NCI-H2107 treated with DMSO at 0.1 percent for 48 hours (cell line): ENCODE results near the gene ST3GAL3.

Source experiments
- DNase-seq: peaks from one replicate; lab custom pipeline; 2025; ENCODE audit not compliant: unreplicated experiment; lab: John Stamatoyannopoulos, UW

ST3GAL3 gene

DNA sequence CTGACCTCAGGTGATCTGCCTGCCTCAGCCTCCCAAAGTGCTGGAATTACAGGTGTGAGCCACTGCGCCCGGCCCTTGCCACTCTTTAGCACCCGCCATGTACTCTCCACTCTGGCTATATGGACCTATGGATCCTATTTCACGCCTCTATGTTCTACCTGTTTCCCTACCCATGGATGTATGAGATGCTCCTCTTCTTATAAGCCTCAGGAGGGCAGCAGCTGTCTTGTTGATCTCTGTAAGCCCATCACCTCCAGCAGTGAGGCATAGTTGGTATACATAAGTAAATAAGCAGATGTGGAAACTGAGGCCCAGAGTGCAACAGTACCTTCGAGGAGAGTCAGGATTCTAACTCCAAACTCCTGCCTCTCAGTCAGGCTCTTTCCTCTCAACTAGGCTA, 201.5 kb downstream of the ST3GAL3 start:
- peak; percentile 15 for DNase-seq

DNA sequence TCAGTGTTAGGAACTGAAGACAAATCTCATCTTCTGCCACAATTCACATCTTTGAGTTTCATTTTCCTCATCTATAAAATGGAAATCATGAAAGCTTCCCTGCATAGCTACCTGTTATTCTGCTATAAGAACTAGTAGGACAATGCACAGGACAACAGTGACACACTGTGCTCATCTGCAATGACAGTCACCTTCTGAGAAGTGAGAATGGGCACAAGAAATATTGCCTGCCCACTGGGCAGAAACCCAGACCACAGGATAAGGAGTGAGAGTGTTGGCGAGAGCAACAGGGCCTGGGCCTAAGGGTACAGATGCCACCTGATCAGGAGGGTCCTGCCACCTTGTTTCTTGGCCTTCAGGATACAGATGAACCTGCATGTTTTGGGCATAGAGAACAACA, 203.0 kb downstream of the ST3GAL3 start:
- no peak for DNase-seq

DNA sequence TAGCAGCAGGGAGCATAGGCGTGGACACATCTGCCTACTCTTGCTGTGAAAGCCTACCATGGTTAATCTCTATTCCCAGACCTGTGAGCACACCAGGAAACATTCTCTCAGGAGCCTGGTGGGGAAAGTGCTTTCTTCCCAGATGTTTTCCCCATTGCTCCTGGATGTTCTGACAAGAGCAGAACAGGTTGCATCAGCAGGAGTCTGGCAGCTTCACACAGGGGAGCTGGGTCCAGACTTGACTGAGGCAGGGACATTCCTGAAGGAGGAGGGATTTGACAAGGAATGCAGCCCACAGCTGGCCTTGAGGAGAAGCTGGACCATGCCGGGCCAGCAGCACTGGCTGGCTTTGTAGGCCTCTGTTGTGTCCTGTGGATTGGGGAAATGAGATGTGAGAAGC, 205.3 kb downstream of the ST3GAL3 start:
- no peak for DNase-seq

DNA sequence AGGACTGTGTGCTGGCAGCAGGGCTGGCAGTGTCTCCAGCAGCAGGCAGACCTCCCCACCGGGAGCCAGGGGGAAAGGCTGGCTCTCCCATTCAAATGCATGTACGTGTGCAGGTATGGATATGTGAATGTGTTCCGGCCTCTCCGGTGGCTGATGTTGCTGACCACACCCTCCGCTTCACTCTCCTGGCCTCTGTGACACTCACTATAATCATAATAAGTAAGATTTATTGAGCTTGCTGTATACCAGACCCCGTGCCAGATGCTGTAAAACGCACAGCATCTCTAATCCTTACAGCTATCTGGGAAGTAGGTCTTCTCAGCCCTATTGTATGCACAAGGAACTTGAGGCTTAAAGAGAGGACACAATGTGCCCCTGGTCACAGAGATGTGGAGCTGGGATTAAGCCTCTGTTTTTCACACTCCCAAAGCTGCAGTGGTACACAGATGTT, 205.7 kb downstream of the ST3GAL3 start:
- no peak for DNase-seq

DNA sequence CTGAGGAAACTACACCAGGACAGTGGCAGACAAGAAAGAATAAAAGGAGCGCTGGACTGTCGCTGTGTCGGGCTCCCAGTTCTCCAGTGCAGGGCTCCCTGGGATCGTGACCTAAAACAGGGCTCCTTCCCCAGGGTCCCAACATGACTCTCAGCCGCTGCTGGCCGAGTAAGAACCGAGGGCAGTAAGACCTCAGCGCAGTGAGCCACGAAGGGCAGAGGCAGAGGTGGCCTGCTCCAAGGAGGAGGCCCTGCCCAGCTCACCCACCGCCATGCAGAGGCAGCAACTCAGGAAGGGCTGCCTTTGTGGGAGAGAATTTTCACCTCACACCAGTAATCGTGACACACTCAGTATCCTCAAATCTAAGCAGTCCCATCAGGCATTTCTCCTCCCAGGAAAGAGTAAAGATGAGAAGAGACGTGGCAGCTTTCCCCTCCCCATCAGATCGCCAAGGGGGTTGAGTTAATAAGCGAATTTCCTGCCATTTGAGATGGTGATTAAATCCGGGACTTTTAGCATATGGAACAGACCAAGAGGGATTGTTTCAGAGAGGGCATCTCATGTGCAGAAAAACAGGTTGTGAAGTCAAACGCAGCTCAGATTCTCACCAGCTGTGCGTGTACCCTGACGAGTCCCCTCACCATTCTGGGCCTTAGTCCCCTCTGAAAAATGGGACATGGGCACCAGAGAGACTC, 206.5 kb downstream of the ST3GAL3 start:
- DNase-seq, result no peak

DNA sequence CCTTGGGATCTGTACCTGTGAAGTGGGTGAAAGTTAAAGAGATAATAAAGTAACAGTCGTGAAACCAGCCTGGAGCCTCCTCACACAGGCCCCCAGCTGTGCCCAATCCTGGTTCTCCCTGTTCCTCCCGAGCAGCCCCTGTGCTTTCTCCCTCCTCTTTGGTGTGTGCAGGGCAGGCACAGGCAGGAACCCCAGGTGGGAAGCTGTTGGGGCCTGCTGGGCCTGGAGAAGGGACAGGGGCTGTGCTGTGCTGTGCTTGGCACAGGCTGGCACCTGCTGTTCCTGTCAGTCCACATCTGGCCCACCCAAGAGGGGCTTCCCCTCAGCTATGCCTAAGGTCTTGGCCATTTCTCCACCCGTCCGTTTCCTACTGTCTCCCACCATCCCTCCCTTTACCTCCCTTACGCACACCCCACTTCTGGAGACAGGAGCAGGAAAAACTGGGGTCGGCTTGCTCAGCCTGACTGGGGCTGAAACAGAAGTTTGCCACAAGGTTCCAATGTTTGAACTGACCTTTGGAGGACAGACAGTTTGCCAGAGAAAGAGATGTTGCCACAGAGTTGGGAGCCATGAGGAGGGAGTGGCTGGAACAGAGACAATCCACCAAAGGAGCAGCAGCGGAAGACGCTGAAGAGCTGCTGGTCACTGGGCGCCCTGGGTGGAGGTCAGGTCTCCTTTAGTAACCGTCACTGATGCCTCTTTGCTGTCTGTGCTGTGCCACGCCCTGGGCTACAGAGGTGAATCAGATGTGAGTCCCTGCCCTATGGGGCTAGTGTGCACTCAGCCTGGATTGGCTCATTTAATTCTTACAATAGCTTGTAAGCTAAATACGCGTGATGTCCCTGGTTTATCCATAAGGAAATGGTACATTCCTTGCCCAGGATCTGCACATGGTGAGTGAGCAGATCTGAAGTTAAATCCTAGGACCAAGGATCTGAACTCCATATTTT, 207.5 kb downstream of the ST3GAL3 start:
- DNase-seq, result no peak

DNA sequence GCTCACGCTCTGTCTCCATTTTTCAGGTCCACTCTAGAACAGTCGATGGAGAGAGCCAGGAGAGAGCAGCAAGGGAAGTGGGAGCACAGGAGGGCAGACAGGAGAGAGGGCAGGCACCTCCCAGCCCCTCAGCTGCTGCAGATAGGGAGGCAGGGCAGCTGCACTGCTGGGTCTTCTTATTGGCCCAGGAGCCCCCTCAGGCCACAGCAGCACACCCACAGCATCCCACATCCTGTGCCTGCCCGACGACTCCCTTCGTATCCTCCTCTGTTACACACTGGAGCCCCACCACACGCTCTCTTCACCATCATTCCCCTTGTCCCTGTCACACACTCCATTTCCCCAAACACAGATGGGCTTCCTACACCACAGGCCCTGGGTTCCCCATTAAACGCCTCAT, 212.6 kb downstream of the ST3GAL3 start:
- no peak for DNase-seq

DNA sequence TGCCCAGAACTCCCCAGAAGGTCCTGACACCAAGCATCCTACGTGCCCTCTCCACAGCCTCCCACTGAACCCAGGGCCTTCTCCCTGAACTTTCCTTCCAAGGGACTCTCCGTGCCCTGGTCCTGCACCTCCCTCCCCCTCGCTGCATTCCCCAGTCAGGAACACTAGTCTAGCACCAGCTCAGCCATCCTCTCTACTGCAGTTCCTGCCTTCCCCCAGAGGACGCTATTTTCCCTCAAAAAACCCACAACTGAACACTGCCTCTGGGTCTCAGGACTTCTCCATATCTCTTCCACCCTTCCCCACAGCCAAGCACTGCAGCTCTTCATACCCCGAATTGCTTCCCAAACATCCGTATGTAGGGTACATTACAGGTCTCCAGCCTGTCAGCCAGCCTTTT, 213.7 kb downstream of the ST3GAL3 start:
- DNase-seq, result no peak

DNA sequence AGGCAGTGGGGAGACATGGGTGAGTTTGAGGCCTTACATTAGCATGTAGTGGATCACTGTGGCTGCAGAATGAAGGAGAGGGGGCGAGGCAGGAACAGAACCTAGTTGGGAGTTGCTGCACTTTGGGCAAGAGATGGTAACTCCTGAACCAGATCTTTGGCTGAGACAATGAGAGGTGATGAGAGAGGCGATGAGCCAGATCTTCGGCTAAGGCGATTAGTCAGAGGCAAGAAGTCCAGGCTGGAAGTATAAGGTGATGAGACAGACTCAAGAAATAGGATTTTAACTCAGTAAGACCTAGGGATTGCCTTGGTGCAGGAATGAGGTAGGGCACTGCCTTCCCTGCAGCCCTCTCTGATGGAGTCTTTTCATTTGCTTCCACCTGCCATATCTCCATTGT, 217.2 kb downstream of the ST3GAL3 start:
- no peak for DNase-seq

DNA sequence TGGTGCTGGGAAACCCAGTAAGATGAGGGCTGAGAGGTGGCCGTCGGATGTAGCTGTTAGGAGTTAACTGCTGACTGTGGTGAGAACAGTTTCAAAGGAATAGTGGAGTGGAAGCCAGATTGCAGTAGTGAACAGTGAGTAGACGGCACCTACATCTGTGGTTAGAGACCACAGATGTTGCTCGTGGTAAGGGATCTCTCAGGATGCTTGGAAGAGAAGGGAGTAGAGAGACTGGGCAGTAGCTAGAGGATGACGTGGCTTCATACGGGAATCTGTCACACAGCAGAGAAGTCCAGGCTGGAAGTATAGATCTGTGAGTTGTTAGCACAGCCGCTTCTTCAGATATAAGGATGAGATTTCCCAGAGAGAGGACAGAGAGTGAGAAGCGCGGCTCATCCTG, 218.5 kb downstream of the ST3GAL3 start:
- DNase-seq, result no peak

DNA sequence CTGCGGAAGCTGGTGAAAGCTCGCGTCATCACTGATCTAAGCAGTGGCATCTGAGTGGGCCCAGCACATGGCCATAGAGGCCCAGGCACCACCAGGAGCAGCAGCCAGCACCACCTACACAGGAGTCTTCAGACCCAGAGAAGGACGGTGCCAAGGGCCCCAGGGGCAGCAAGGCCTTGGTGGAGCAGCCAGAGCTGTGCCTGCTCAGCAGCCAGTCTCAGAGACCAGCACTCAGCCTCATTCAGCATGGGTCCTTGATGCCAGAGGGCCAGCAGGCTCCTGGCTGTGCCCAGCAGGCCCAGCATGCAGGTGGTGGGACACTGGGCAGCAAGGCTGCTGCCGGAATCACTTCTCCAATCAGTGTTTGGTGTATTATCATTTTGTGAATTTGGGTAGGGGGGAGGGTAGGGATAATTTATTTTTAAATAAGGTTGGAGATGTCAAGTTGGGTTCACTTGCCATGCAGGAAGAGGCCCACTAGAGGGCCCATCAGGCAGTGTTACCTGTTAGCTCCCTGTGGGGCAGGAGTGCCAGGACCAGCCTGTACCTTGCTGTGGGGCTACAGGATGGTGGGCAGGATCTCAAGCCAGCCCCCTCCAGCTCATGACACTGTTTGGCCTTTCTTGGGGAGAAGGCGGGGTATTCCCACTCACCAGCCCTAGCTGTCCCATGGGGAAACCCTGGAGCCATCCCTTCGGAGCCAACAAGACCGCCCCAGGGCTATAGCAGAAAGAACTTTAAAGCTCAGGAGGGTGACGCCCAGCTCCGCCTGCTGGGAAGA, 223.0 kb downstream of the ST3GAL3 start:
- no peak for DNase-seq

DNA sequence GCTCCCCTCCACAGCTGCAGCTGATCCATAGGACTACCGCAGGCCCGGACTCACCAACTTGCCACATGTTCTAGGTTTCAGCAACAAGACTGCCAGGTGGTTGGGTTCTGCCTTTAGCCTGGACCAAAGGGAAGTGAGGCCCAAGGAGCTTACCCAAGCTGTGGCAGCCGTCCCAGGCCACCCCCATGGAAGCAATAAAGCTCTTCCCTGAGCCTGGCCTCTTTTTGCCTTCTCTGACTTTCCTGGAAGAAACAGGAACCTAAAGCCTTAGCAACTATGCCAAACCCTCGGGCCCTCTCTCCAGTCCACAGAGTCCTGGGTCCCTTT, 223.6 kb downstream of the ST3GAL3 start:
- DNase-seq, result no peak

DNA sequence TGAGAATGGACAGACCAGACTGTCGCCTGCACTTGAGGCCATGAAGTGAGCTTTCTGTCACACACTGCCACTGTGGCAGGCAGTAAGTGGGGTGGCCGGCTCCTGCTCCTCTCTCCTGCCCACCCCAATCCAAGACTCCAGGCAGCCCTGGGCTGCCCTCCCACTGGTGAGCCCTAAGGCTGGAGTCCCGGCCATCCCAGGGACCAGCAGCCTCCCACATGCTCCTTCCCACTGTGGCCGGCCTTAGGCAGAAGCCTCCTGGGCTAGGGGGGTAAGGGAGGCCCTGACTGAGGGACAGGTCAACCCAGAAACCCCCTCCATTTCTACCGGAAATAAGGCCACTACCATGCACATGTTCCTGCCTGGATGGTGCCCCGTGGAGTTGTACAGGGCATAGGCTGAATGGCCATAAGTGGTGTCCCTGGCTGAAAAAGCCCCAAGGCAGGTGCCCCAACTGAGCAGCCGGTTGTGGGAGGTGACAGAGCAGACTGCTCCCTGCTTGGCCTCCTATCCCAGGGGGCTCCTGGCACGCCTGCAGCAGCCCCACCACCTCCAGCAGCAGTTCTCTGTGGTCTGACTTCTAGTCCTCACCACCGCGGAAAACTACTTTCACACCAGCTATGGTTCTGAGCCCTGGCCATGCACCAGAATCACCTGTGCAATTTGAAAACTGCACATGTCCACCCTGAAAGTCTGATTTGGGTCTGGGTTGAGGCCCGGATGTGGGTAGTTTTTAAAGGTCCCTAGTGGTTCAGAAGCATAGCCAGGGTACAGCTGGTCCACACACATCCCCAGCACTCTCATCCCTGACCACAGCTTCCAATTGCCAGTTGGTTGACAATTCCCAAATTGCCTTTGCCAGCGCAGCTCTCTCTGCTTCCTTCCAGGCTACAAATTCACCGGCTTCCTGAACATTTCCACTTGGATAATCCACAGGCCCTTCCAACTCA, 224.7 kb downstream of the ST3GAL3 start:
- no peak for DNase-seq

DNA sequence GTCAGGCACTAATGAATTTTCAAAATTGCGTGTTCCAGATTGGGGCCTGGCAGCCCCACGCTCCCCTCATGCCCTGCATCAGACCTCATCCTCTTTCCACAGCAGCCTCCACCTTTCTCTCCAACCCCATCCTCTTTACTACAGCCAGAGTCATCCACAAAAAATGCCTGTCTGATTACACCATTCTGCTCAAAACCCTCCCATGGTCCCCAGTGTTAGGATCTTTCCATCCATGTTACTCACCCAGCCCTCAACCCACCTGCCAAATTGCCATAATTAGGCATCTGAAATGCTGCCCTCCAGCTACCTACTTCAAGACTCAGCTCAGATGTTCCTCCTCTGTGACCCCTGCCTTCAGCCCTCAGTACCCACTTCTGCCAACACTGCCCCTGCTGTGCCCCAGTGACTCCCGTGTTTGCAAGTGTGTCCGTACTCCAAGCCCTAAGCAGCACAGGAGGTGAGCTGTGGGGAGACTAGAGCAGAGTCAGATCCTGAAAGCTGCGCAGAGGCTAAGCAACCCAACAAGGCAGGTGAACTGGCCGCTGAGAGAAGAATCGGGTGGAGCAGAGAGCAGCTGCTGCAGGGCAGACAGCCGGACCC, 225.6 kb downstream of the ST3GAL3 start:
- peak; percentile 60 for DNase-seq

DNA sequence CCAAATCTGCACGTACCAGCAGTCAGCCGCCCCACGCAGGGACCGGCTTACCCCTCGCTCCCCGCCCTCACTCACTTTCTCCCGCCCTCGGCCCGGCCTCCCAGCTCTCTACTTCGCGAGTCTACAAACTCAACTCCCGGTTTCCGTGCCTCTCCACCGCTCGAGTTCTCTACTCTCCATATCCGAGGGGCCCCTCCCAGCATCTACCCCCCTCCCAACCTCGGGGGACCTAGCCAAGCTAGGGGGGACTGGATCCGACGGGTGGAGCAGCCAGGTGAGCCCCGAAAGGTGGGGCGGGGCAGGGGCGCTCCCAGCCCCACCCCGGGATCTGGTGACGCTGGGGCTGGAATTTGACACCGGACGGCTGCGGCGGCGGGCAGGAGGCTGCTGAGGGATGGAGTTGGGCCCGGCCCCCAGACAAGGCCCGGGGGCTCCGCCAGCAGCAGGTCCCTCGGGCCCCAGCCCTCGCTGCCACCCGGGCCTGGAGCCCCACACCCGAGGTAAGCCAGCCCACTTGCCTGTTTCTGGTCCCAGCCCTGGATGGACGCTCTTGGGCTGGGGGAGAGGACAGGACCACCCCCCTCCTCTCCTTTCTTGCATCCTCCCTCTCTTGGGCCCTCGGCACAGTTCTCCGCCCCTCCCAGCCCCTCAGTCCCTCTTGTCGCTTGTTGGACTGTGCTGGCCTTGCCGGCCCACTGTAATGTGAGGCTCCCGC, 226.2 kb downstream of the ST3GAL3 start, which contains the start of gene ARTN:
ARTN (plus strand) TSS at position 416 of the 715 bp plus-strand sequence. CDS start 1,856 bp downstream, outside the sequence.
- peak; percentile 73 for DNase-seq

DNA sequence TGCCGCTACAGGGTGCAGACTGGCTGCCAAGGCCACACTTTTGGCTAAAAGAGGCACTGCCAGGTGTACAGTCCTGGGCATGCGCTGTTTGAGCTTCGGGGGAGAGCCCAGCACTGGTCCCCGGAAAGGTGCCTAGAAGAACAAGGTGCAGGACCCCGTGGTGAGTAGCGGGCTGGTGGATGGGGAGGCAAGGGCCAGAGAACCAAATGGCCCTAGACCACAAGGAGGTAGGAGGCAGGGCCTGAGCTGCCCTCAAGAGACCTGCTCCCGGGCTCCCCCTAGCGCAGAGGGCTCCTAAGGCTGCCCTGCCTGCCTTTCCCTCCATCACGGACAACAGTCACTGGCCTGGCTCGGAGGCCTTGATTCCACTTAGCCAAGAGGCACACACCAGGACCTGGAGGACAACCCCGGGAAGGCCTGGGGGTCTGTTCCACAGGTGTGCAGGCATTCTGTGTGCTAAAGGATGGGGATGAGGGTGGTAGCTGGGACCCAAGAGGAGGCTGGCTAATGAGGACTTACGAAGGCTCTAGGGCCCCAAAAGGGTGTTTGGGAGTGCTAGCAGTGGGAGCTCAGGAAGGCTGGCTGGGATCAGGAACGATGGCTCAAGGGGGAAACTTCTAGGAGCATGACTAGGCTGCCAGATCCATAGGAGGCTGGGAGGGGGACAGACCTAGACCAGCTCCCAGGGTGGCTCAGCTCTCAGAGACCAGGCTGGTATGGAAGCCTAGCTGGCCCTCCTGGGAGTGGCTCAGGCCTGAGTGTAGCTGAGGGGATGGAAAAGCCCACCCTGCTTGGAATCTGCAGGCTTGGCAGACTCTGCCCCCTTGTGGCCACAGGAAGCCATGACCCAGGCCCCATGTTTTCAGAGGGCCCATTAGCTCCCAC, 227.0 kb downstream of the ST3GAL3 start:
- DNase-seq, result peak; percentile 75

DNA sequence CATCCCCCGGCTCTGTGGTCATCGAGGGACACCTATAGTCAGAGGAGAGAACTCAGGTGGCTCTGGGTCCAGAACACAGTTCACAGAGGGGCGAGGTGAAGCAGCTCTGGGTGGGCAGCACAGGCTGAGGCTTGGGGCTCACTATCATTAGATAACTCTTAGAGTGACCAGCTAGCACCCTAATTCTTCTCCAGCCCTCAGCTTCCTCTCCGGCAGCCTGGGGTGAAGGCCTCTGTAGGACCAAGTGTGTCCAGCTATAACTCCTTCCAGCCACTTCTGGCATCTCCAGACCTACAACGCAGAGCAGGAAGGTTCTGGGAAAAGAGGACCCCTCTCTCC, 227.6 kb downstream of the ST3GAL3 start:
- no peak for DNase-seq

DNA sequence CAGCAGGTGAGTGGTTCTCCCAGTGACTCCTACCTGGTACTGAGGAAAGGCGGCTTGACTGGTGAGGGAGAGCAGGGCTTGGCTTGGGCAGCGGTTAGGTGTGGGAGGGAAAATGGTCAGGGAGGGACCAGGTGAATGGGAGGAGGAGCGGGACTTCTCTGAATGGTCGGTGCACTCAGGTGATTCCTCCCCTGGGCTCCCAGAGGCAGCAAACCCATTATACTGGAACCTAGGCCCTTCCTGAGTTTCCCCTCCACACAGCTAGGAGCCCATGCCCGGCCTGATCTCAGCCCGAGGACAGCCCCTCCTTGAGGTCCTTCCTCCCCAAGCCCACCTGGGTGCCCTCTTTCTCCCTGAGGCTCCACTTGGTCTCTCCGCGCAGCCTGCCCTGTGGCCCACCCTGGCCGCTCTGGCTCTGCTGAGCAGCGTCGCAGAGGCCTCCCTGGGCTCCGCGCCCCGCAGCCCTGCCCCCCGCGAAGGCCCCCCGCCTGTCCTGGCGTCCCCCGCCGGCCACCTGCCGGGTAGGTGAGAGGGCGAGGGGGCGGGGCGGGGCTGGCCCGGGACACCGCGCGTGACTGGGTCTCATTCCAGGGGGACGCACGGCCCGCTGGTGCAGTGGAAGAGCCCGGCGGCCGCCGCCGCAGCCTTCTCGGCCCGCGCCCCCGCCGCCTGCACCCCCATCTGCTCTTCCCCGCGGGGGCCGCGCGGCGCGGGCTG, 228.5 kb downstream of the ST3GAL3 start:
- peak; percentile 21 for DNase-seq
